ENCODE results near the gene STOX2.

DNA sequence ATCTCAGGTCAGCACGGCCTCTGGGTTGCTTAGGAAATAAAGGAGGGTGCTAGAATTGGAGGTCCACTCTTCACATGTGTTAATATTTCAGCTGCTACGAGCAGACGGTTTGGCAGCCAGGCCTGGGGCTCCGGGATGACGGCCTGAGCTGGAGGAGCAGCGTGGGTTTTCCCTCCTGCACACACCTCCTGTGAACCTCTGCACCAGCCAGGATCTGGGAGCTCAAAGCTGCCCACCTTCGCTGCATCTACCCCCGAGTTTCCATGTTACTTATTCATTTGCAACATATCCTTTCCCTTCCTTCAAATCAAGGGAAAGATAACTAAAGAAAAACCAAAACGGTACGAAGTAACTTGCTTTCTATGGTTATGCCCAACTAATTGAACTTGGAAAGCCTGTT lies 13.6 kb downstream of the STOX2 start:
- TF ChIP-seq CTCF (IDR thresholded peaks at IDR 0.05; ENCODE audit: poor library complexity, severe bottlenecking): no peak
- TF ChIP-seq MXI1 (conservative IDR thresholded peaks at IDR 0.05; ENCODE audit: poor library complexity, severe bottlenecking): no peak
- TF ChIP-seq EP300 (conservative IDR thresholded peaks at IDR 0.05; ENCODE audit: poor library complexity, severe bottlenecking): no peak
- TF ChIP-seq POLR2AphosphoS5 (IDR thresholded peaks at IDR 0.05): no peak
- no peak for TF ChIP-seq RAD21 (conservative IDR thresholded peaks at IDR 0.05)

Measured in neural cell (in vitro differentiated cells).